ENCODE data around the gene GSG1L.

The GSG1L gene

GRCh38 chr16:27927266-27927901, 136.1 kb downstream of the GSG1L start:
- Histone ChIP-seq H3K36me3 (replicated peaks in 1 of 2; ENCODE audit: control insufficient read depth in 2 of 2, insufficient read depth in 2 of 2, low read length in 2 of 2) (no peaks in the 10 kb centered on the region), H3K27ac (replicated peaks; ENCODE audit: low read length) (no peak overlapping the region), H3K4ac (ENCODE audit: low read length) (no peak overlapping the region), H2AFZ (ENCODE audit: low read length) (no peak overlapping the region), H3K4me3 (ENCODE audit: low read length in 2 of 2) (no peak overlapping the region), H2BK120ac (ENCODE audit: low read depth, low read length) (no peak overlapping the region), H3K14ac (ENCODE audit: low read length) (no peak overlapping the region), H3K4me1 (ENCODE audit: control insufficient read depth in 2 of 2, insufficient read depth in 1 of 2, low read depth in 1 of 2, low read length in 2 of 2) (no peaks in the 10 kb centered on the region), H4K8ac (ENCODE audit: low read depth, low read length) (no peak overlapping the region), H3K18ac (ENCODE audit: low read length) (no peak overlapping the region), H3K4me2 (ENCODE audit: insufficient read depth, low read length, poor library complexity, severe bottlenecking) (no peak overlapping the region), H2AK5ac (ENCODE audit: low read depth, low read length) (no peak overlapping the region), H2BK5ac (ENCODE audit: low read length) (no peak overlapping the region), H3K79me1 (ENCODE audit: low read depth, low read length) (no peaks in the 10 kb centered on the region), H3K9me3 (replicated peaks in 1 of 2; ENCODE audit: control insufficient read depth in 2 of 2, insufficient read depth in 1 of 2, low read depth in 1 of 2, low read length in 2 of 2) (no peaks in the 10 kb centered on the region), H2BK15ac (ENCODE audit: low read length) (no peak overlapping the region), H2BK12ac (ENCODE audit: low read length) (no peak overlapping the region), H3K9ac (ENCODE audit: low read depth, low read length, poor library complexity) (peak overlapping the region; percentile 31), H4K91ac (ENCODE audit: low read depth, low read length, poor library complexity) (no peak overlapping the region), H3K23ac (ENCODE audit: low read depth, low read length, poor library complexity) (peak overlapping the region; percentile 20), H3K27me3 (ENCODE audit: control insufficient read depth in 3 of 3, insufficient read depth in 3 of 3, low read depth in 1 of 3, low read length in 3 of 3) (no peaks in the 10 kb centered on the region)
- DNase-seq (ENCODE audit: low spot score), result no peak
- no CpG with 5 or more reads among the region's 13 CpGs for WGBS, 2 donors (ENCODE audit: extremely low coverage in 2 of 2, insufficient read length in 2 of 2, insufficient replicate concordance in 1 of 2)

GRCh38 chr16:27925612-27926011, 137.9 kb downstream of the GSG1L start:
- Histone ChIP-seq H2BK120ac (ENCODE audit: low read depth, low read length) (no peak overlapping the region), H2BK12ac (ENCODE audit: low read length) (no peak overlapping the region), H2BK5ac (ENCODE audit: low read length) (no peak overlapping the region), H3K9me3 (replicated peaks in 1 of 2; ENCODE audit: control insufficient read depth in 2 of 2, insufficient read depth in 1 of 2, low read depth in 1 of 2, low read length in 2 of 2) (no peaks in the 10 kb centered on the region), H2BK15ac (ENCODE audit: low read length) (no peak overlapping the region), H3K14ac (ENCODE audit: low read length) (no peak overlapping the region), H4K8ac (ENCODE audit: low read depth, low read length) (no peak overlapping the region), H2AFZ (ENCODE audit: low read length) (no peak overlapping the region), H2AK5ac (ENCODE audit: low read depth, low read length) (no peak overlapping the region), H3K4me3 (ENCODE audit: low read length in 2 of 2) (no peak overlapping the region), H3K4me1 (ENCODE audit: control insufficient read depth in 2 of 2, insufficient read depth in 1 of 2, low read depth in 1 of 2, low read length in 2 of 2) (no peaks in the 10 kb centered on the region), H3K18ac (ENCODE audit: low read length) (no peak overlapping the region), H3K4me2 (ENCODE audit: insufficient read depth, low read length, poor library complexity, severe bottlenecking) (no peak overlapping the region), H3K27ac (replicated peaks; ENCODE audit: low read length) (no peak overlapping the region), H3K4ac (ENCODE audit: low read length) (no peak overlapping the region), H3K27me3 (ENCODE audit: control insufficient read depth in 3 of 3, insufficient read depth in 3 of 3, low read depth in 1 of 3, low read length in 3 of 3) (peaks cover 0 to 11% (median 2%) of the 10 kb centered on the region in 3 experiments), H4K91ac (ENCODE audit: low read depth, low read length, poor library complexity) (no peak overlapping the region), H3K9ac (ENCODE audit: low read depth, low read length, poor library complexity) (no peak overlapping the region), H3K79me1 (ENCODE audit: low read depth, low read length) (no peaks in the 10 kb centered on the region), H3K36me3 (replicated peaks in 1 of 2; ENCODE audit: control insufficient read depth in 2 of 2, insufficient read depth in 2 of 2, low read length in 2 of 2) (no peaks in the 10 kb centered on the region), H3K23ac (ENCODE audit: low read depth, low read length, poor library complexity) (peak overlapping the region; percentile 9)
- no peak for DNase-seq (ENCODE audit: low spot score)
- WGBS, 2 donors (ENCODE audit: extremely low coverage in 2 of 2, insufficient read length in 2 of 2, insufficient replicate concordance in 1 of 2), result no CpG with 5 or more reads among the region's 9 CpGs

GRCh38 chr16:27924411-27925118, 138.9 kb downstream of the GSG1L start:
- Histone ChIP-seq H4K91ac (ENCODE audit: low read depth, low read length, poor library complexity) (no peak overlapping the region), H3K9me3 (replicated peaks in 1 of 2; ENCODE audit: control insufficient read depth in 2 of 2, insufficient read depth in 1 of 2, low read depth in 1 of 2, low read length in 2 of 2) (no peaks in the 10 kb centered on the region), H4K8ac (ENCODE audit: low read depth, low read length) (no peak overlapping the region), H3K4me3 (ENCODE audit: low read length in 2 of 2) (no peak overlapping the region), H3K23ac (ENCODE audit: low read depth, low read length, poor library complexity) (no peak overlapping the region), H3K79me1 (ENCODE audit: low read depth, low read length) (no peaks in the 10 kb centered on the region), H2BK5ac (ENCODE audit: low read length) (no peak overlapping the region), H3K18ac (ENCODE audit: low read length) (no peak overlapping the region), H2AK5ac (ENCODE audit: low read depth, low read length) (no peak overlapping the region), H3K4me2 (ENCODE audit: insufficient read depth, low read length, poor library complexity, severe bottlenecking) (no peak overlapping the region), H2BK12ac (ENCODE audit: low read length) (no peak overlapping the region), H3K14ac (ENCODE audit: low read length) (no peak overlapping the region), H3K9ac (ENCODE audit: low read depth, low read length, poor library complexity) (no peak overlapping the region), H2BK15ac (ENCODE audit: low read length) (no peak overlapping the region), H2BK120ac (ENCODE audit: low read depth, low read length) (no peak overlapping the region), H3K27ac (replicated peaks; ENCODE audit: low read length) (no peak overlapping the region), H3K36me3 (replicated peaks in 1 of 2; ENCODE audit: control insufficient read depth in 2 of 2, insufficient read depth in 2 of 2, low read length in 2 of 2) (no peaks in the 10 kb centered on the region), H3K27me3 (ENCODE audit: control insufficient read depth in 3 of 3, insufficient read depth in 3 of 3, low read depth in 1 of 3, low read length in 3 of 3) (peaks cover 0 to 11% (median 2%) of the 10 kb centered on the region in 3 experiments), H3K4ac (ENCODE audit: low read length) (no peak overlapping the region), H3K4me1 (ENCODE audit: control insufficient read depth in 2 of 2, insufficient read depth in 1 of 2, low read depth in 1 of 2, low read length in 2 of 2) (no peaks in the 10 kb centered on the region), H2AFZ (ENCODE audit: low read length) (no peak overlapping the region)
- WGBS, 2 donors (ENCODE audit: extremely low coverage in 2 of 2, insufficient read length in 2 of 2, insufficient replicate concordance in 1 of 2), result no CpG with 5 or more reads among the region's 4 CpGs
- no peak for DNase-seq (ENCODE audit: low spot score)

- Histone ChIP-seq H4K8ac (ENCODE audit: low read depth, low read length) (no peak overlapping the region), H2BK15ac (ENCODE audit: low read length) (no peak overlapping the region), H3K23ac (ENCODE audit: low read depth, low read length, poor library complexity) (no peak overlapping the region), H2BK5ac (ENCODE audit: low read length) (no peak overlapping the region), H2BK12ac (ENCODE audit: low read length) (no peak overlapping the region), H2AFZ (ENCODE audit: low read length) (no peak overlapping the region), H3K14ac (ENCODE audit: low read length) (no peak overlapping the region), H3K27me3 (ENCODE audit: control insufficient read depth in 3 of 3, insufficient read depth in 3 of 3, low read depth in 1 of 3, low read length in 3 of 3) (peaks cover 0 to 11% (median 2%) of the 10 kb centered on the region in 3 experiments), H3K18ac (ENCODE audit: low read length) (no peak overlapping the region), H3K4me1 (ENCODE audit: control insufficient read depth in 2 of 2, insufficient read depth in 1 of 2, low read depth in 1 of 2, low read length in 2 of 2) (no peaks in the 10 kb centered on the region), H2BK120ac (ENCODE audit: low read depth, low read length) (no peak overlapping the region), H3K27ac (replicated peaks; ENCODE audit: low read length) (no peak overlapping the region), H3K36me3 (replicated peaks in 1 of 2; ENCODE audit: control insufficient read depth in 2 of 2, insufficient read depth in 2 of 2, low read length in 2 of 2) (no peaks in the 10 kb centered on the region), H3K79me1 (ENCODE audit: low read depth, low read length) (no peaks in the 10 kb centered on the region), H3K4ac (ENCODE audit: low read length) (no peak overlapping the region), H3K4me2 (ENCODE audit: insufficient read depth, low read length, poor library complexity, severe bottlenecking) (no peak overlapping the region), H3K4me3 (ENCODE audit: low read length in 2 of 2) (no peak overlapping the region), H3K9ac (ENCODE audit: low read depth, low read length, poor library complexity) (no peak overlapping the region), H2AK5ac (ENCODE audit: low read depth, low read length) (no peak overlapping the region), H4K91ac (ENCODE audit: low read depth, low read length, poor library complexity) (no peak overlapping the region), H3K9me3 (replicated peaks in 1 of 2; ENCODE audit: control insufficient read depth in 2 of 2, insufficient read depth in 1 of 2, low read depth in 1 of 2, low read length in 2 of 2) (no peaks in the 10 kb centered on the region)
- no peak for DNase-seq (ENCODE audit: low spot score)
- no CpG with 5 or more reads among the region's 1 CpG for WGBS, 2 donors (ENCODE audit: extremely low coverage in 2 of 2, insufficient read length in 2 of 2, insufficient replicate concordance in 1 of 2)
Measured at GRCh38 chr16:27923751-27924150, 139.8 kb downstream of the GSG1L start.
